Stimulated activated CD4-positive, alpha-beta T cell treated with anti-CD3 and anti-CD28 coated beads, TNF-alpha, amount 100 ng/mL, for 24 hours (primary cell): ENCODE results near the gene LRRC14B.
"Not testable (repeated sequence)": the region's sequence is repeated elsewhere in the genome, so short reads cannot be mapped to it uniquely, and the experiment has no call there.

Experiments
- DNase-seq, 3 experiments: peaks; one replicate each; pipeline ENCODE4 v3.0.0-alpha.2; 2020; ENCODE audit warnings: low read depth in 3 of 3

The LRRC14B gene

DNA sequence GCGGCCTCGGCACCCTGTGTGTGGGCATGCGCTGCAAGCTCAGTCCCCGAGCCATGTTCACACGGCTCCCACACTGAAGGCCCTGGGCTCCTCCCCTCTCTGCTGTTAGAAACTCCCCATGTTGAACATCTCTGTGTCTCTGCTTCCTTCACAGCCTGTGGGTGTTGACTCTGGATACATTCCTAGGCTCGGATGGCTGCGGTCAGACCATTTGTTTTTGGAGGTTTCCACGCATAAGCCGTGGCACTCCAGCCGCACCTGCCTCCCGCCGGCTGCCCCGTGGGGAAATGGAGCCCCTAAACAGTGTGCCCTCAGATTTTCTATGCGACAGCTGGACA, 31.2 kb upstream of the LRRC14B start:
- DNase-seq = no peak

- no peak for DNase-seq
These were observed 30.1 kb upstream of the LRRC14B start for GRCh38 chr5:160921-161802.

DNA sequence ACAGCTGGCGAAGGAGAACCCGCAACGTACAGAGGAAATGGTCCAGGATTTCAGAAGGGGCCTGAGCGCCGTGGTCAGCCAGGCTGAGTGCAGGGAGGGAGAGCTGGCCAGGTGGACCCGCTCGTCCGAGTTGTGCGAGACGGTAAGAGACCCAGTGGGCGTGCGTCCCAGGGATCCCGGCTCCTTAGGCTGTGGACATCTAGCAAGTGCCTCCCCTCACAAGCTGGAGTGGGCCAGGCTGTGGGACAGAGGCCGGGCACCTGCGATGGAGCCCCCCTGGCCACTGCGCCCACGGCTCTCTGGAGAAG, 29.5 kb upstream of the LRRC14B start:
- no peak for DNase-seq

DNA sequence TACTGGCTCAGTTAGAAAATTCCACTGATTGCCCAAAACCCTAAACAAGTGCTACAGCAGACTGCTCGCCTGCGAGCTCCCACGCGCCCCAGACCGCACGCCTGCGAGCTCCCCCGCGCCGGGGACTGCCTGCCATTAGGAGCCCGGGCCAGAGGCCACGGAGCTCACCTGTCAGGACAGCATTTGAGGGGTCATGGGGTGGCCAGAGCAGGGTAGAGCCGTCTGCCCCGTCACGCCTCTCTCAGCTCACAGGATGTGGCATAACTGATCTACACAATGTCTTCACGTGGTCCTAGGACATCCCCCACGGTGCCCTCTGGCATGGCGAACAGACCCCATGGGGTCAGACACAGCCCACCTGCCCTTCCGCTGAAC, 29.1 kb upstream of the LRRC14B start:
- no peak for DNase-seq

GRCh38 chr5:162565-163337, 28.5 kb upstream of the LRRC14B start:
- DNase-seq = no peak

DNA sequence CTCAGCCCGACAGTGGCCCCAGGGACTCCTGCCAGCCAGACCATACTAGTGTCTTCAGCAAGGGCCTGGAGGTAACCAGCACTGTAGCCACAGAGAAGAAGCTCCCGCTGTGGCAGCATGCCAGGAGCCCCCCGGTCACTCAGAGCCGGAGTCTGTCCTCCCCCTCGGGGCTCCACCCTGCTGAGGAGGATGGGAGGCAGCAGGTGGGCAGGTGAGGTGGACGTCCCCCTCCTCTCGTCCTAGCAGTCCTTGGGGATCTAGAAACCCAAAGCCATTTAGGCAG, 28.0 kb upstream of the LRRC14B start:
- DNase-seq = no peak

DNA sequence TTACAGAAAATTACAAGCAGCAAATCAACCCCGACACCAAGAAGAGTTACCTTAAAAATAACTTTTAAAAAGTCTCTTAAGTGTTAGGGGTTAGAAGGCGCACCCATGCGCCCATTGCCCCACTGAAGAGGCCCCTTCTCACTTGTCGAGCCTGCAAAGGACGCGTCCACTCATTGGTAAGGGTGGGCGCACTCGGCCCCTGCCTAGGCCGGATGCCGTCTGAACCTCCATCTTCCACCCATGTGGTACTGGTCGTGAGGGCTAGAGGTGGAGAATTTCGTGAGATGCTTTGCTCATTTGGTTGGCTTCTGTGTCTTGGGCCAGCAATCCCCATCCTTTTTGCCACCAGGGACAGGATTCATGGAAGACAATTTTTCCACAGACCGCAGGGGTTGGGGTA, 27.5 kb upstream of the LRRC14B start:
- no peak for DNase-seq

DNA sequence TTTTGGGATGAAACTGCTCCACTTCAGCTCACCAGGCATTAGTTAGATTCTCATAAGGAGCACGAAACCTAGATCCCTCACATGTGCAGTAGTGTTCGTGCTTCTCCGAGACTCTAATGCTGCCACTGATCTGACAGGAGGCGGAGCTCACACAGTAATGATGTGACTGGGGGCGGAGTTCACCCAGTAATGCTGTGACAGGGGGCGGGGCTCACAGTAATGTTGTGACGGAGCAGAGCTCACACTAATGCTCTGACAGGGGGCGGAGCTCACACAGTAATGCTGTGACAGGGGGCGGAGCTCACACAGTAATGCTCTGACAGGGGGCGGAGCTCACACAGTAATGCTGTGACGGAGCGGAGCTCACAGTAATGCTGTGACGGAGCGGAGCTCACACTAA, 27.1 kb upstream of the LRRC14B start:
- no peak for DNase-seq

- not testable (repeated sequence) for DNase-seq
These were observed 26.5 kb upstream of the LRRC14B start for GRCh38 chr5:164783-165182.

- no peak for DNase-seq
These were observed 24.6 kb upstream of the LRRC14B start for GRCh38 chr5:166441-167372.

DNA sequence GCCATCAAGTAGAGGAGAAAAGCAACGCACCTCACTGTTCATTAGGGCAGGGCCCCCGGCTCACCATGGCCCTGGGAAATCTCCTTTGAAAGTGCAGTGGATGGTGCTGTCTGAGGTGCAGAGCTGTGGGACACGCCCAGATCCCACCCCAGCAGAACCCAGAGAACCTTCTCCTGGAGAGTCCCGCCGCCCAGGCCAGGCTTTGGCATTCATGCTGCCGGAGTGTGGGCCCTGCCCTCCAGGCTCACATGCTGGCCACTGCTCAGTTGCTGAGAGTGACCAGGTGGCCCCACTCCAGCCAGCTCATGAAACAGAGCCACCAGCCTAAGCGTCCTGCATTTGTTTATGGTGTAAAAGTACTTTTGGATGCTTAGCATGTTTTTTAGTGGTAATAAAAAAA, 23.8 kb upstream of the LRRC14B start:
- DNase-seq = no peak

DNA sequence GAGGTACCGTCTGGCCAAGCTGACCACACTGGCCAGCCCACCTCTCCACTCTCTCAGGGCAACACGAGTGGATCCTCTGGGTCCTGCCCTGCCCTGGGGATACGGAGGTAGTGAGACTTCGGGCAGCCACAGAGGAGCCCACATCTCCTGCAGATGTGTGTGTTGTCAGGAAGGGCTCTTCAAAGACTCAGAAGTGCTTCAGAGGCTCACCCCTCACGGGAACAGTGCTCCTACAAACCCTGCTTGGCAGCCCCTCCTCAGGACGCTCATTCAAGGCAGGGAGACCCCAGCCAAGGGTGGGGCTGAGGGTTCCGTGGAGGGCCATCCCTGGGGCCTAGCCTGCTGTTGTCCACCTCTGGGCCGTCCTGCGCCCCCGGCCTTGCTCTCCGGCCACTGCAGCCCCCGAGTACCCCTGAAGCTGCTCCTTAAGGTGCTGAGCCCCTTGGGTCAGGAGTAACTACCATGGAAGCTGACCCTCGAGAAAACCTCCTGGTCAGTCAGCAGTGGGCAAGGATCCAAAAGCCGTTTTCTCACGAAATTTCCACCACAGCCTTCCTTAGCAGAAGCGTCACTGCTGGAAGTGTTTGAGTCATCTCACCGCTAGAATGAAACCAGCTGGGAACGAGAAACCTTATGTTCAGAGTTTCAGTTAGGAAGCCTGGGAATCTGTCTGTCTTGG, 23.2 kb upstream of the LRRC14B start:
- no peak for DNase-seq

- DNase-seq = no peak
These were observed 22.1 kb upstream of the LRRC14B start for GRCh38 chr5:169071-169727.

DNA sequence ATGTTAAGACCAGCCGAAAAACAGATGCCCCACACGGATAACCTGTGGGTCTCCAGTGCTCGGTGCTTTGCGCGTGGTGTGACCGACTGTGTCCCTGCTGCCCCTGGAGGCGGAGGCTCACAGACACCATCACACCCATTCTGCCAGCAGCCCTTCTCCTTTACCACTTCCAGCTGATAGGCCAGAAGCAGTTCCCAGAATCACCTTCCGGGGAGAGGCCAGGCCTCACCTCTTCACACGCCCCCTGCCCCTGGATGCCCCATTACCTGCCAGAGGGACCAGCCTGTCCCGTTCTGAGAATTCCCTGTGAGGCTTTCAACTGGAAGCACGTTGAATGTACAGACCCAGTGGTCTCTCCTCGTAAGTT, 21.6 kb upstream of the LRRC14B start:
- no peak for DNase-seq

- no peak for DNase-seq
These were observed 20.1 kb upstream of the LRRC14B start for GRCh38 chr5:170971-171800.

DNA sequence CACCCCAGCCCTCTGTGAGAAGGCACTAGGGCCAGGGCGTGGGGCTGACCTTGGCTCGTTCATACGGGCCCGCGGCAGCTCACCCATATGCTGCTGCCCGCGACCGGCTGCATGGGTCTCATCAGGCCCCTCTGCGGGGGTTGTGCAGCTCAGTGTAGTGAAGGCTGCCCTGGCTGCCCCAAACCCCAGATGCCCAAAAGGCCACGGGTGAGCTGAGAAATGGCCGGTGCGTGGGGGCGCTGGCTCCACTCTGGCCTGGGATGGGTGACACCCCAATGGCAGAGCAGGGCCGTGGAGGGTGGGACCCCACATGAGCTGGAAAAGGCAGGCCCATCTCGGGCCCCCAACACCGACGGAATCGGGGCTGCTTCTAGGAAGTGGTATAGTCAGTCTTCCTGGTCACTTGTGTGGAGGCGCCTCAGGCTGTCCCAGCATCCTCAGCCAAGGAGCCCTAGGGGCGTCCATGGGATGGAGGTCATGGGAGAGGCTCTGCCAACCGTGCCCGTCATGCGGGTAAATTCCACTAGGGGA, 19.4 kb upstream of the LRRC14B start:
- no peak for DNase-seq

DNA sequence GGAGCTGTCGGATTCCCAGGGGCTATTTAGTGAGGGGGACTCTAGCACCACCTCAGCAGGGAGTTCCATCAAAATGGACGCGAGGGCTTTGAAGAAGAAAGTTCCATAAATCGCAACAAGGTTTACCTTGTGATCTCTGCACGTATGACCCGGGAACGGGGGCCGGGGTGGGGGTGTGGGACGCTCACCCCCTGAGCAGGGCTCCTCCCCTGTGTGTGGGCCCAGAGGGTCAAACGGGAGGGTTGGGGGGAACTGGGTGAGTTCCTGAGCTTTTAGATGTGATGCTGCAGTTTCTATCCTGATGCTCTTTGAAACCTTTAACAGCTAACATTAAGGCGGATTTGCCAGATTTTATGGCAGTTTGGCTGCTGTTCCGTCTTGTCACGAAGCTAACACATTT, 18.9 kb upstream of the LRRC14B start:
- DNase-seq = no peak

GRCh38 chr5:172841-173251, 18.4 kb upstream of the LRRC14B start:
- DNase-seq = no peak

- DNase-seq = no peak
These were observed 17.7 kb upstream of the LRRC14B start for GRCh38 chr5:173392-174290.

DNA sequence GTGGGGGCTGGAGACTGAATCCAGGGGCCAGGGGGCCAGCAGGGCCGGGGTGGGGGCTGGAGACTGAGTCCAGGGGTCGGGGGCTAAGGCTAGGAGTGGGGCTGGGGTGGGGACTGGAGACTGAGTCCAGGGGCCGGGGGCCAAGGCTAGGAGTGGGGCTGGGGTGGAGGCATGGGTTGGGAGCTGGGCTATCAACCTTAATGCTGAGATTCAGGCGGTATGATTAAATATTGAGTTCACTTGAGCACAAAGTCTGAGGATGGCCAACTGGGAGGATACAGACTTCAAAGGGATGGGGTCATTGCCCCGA, 17.0 kb upstream of the LRRC14B start:
- no peak for DNase-seq
